HFF-Myc (cell line): Measurements from ENCODE around the gene BAX.
"Not testable (repeated sequence)": the region's sequence is repeated elsewhere in the genome, so short reads cannot be mapped to it uniquely, and the experiment has no call there.

ENCODE experiments used
- DNase-seq: peaks from one replicate; pipeline ENCODE4 v3.0.0-alpha.2; 2011; ENCODE audit warnings: low read depth; ENCODE audit errors: extremely low read depth
- H3K4me3 ChIP-seq: replicated peaks from 2 replicates; pipeline ENCODE4 v1.5.1; 2011; ENCODE audit warnings: low read depth, mild to moderate bottlenecking, control low read depth, low read length
- TF ChIP-seq, protein P1 (sequence below): IDR thresholded peaks from 2 replicates; pipeline ENCODE4 v1.5.1; 2012; ENCODE audit warnings: mild to moderate bottlenecking, low read depth, low read length, control low read depth; ENCODE audit errors: missing control alignments

BAX gene

DNA sequence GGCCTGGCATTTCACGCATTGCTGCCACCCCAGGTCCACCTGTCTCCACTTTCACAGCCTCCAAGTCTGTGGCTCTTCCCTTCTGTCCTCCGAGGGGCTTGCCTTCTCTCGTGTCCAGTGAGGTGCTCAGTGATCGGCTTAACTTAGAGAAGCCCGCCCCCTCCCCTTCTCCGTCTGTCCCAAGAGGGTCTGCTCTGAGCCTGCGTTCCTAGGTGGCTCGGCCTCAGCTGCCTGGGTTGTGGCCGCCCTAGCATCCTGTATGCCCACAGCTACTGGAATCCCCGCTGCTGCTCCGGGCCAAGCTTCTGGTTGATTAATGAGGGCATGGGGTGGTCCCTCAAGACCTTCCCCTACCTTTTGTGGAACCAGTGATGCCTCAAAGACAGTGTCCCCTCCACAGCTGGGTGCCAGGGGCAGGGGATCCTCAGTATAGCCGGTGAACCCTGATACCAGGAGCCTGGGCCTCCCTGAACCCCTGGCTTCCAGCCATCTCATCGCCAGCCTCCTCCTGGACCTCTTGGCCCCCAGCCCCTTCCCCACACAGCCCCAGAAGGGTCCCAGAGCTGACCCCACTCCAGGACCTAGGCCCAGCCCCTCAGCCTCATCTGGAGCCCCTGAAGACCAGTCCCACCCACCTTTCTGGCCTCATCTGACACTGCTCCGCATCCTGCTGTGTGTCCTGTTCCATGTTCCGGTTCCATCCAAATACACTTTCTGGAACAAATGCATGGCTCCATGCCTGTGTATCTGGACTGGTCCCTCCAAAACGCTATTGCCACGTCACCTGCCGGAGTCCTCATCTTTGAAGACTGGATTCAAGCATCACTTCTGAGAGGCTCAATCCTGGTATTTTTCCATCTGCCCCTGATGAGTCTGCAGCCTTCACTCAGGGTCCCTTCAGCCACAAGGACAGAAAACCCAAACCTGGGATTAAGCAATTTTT, 31.9 kb upstream of the BAX start:
- H3K4me3 ChIP-seq = no peak overlapping the region
- TF ChIP-seq, protein P1, sequence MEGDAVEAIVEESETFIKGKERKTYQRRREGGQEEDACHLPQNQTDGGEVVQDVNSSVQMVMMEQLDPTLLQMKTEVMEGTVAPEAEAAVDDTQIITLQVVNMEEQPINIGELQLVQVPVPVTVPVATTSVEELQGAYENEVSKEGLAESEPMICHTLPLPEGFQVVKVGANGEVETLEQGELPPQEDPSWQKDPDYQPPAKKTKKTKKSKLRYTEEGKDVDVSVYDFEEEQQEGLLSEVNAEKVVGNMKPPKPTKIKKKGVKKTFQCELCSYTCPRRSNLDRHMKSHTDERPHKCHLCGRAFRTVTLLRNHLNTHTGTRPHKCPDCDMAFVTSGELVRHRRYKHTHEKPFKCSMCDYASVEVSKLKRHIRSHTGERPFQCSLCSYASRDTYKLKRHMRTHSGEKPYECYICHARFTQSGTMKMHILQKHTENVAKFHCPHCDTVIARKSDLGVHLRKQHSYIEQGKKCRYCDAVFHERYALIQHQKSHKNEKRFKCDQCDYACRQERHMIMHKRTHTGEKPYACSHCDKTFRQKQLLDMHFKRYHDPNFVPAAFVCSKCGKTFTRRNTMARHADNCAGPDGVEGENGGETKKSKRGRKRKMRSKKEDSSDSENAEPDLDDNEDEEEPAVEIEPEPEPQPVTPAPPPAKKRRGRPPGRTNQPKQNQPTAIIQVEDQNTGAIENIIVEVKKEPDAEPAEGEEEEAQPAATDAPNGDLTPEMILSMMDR = no peak
- DNase-seq = no peak

DNA sequence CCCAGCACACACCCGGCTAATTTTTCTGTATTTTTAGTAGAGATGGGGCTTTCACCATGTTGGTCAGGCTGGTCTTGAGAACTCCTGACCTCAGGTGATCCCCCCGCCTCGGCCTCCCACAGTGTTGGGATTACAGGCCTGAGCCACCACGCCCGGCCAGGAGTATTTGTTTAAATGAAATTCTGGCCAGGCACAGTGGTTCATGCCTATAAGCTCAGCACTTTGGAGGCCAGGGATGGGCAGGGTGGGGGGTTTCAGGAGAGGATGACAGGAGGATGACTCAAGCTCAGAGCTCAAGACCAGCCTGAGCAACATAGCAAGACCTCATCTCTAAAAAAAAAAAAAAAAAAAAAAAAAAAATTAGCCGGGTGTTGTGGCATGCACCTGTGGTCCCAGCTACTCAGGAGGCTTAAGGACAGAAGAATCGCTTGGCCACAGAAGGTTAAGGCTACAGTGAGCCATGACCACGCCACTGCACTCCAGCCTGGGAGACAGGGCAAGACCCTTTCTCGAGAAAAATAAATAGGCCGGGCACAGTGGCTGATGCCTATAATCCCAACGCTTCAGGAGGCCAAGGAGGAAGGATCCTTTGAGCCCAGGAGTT, 29.3 kb upstream of the BAX start:
- TF ChIP-seq, protein P1 = no peak
- no peak for DNase-seq
- no peak overlapping the region for H3K4me3 ChIP-seq

DNA sequence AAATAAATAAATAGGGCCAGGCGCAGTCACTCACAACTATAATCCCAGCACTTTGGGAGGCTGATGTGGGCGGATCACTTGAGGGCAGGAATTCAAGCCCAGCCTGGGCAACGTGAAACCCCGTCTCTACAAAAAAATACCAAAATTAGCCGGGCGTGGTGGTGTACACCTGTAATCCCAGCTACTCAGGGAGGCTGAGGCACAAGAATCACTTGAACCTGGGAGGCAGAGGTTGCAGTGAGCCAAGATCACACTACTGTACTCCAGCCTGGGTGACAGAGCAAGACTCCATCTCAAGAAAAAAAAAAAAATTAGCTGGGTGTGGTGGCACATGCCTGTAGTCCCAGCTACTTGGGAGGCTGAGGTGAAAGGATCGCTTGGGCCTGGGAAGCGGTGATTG, 28.8 kb upstream of the BAX start:
- not testable (repeated sequence) for H3K4me3 ChIP-seq, DNase-seq

DNA sequence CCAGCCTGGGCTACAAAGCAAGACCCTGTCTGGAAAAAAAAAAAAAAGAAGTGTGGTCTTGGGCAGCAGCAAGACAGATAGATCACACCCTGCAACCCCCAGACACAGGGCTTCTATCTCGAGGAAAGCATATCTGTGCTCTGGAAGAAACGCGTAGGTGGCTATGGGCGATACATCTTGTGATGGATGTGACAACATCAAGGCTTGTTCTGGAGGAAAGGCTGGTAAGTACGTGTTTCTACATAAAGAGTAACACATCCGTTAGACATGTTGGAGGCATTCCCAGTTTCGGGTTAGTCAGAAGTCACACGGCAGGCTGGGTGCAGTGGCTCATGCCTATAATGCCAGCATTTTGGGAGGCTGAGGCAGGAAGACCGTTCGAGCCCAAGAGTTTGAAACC, 27.8 kb upstream of the BAX start:
- TF ChIP-seq, protein P1 = no peak
- no peak overlapping the region for H3K4me3 ChIP-seq
- DNase-seq = peak; percentile 73

DNA sequence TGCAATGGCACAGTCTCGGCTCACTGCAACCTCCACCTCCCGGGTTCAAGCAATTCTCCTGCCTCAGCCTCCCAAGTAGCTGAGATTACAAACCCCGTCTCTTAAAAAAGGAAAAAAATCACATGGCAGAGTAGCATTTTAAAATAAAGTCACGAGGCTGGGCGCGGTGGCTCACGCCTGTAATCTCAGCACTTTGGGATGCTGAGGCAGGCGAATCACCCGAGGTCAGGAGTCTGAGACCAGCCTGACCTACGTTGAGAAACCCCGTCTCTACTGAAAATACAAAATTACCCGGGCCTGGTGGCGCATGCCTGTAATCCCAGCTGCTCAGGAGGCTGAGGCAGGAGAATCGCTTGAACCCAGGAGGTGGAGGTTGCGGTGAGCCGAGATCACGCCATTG, 27.0 kb upstream of the BAX start:
- H3K4me3 ChIP-seq, DNase-seq: not testable (repeated sequence)

DNA sequence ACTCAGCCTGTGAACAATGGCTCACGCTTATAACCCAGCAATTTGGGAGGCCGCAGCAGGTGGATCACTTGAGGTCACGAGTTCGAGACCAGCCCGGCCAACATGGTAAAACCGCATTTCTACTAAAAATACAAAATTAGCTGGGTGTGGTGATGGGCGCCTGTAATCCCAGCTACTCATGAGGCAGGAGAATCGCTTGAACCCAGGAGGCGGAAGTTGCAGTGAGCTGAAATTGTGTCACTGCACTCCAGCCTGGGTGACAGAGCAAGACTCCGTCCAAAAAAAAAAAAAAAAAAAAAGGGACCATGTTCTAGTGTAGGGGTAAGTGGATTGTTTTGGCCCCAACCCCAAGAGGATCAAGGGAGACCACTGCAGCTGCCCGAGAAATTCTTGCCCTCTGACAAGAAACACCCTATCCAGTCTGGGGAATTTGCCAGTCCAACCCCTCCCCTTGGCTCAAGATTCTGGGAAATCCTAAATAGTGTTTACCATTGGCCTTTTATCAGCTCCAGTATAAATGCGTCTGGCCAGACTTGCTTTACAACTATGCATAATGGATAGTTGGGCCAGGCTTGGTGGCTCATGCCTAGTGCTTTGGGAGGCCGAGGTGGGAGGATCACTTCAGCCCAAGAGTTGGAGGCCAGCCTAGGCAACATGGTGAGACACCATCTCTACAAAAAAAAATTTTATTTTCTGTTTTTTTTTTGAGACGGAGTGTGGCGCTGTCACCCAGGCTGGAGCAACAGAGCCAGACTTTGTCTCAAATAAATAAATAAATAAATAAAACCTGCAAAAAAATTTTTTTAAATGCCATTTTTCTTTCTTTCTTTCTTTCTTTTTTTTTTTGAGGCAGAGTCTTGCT, 26.3 kb upstream of the BAX start:
- DNase-seq = no peak
- no peak overlapping the region for H3K4me3 ChIP-seq
- TF ChIP-seq, protein P1 = no peak

DNA sequence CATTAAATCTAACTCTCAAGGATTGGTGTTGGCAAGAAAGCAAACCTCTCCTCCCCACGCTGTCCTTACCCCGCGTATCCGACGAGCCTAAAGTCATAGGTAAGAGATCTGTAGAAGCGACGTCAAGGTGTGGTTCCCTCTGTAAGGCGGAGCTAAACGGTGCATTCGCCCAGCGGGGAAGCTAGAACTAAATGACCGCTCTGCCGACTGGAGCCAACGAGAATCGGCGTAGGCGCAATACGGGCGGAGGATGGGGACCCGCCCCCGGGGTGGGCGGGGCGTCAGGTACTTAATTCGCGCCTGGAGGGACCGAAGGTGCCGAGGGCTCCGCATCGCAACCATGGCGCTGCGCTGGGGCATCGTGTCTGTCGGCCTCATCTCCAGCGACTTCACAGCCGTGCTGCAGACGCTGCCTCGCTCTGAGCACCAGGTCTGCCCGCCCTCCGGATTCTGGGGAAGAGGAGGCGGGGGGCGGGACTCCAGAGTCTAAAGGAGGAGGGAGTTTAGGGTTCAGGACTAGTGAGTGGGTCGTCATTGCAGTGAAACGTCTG, 21.2 kb upstream of the BAX start, which contains the start of gene DHDH:
Gene DHDH (plus strand): TSS at position 318 of the 551 bp plus-strand sequence. CDS start 23 bp downstream, at position 341.
- TF ChIP-seq, protein P1 = no peak

More for the DNA sequence above, 21.2 kb upstream of the BAX start, which contains the start of gene DHDH:
- DNase-seq = no peak
- H3K4me3 ChIP-seq = peak within 1 kb of the TSS; percentile 45
